Nephron (organoid): ENCODE results near the gene FSD1.

Source experiments
- H3K27ac Mint-ChIP-seq, 3 experiments: 2 replicates each; pipeline ENCODE4 v1.8.0; 2020; ENCODE audit warnings: mixed read lengths in 3 of 3, mild to moderate bottlenecking in 2 of 3, moderate library complexity in 1 of 3
- H3K27me3 Mint-ChIP-seq: 2 replicates; pipeline ENCODE4 v1.8.0; 2021; ENCODE audit warnings: low read depth, mild to moderate bottlenecking, moderate library complexity, mixed read lengths
- H3K36me3 Mint-ChIP-seq: 2 replicates; pipeline ENCODE4 v1.8.0; 2020; ENCODE audit warnings: low read depth, mixed read lengths
- H3K4me1 Mint-ChIP-seq: 2 replicates; pipeline ENCODE4 v1.8.0; 2020; ENCODE audit warnings: mixed read lengths
- H3K4me3 Mint-ChIP-seq, 3 experiments: 2 replicates each; pipeline ENCODE4 v1.8.0; 2020; ENCODE audit warnings: mild to moderate bottlenecking in 3 of 3, mixed read lengths in 3 of 3, moderate library complexity in 2 of 3
- H3K9me3 Mint-ChIP-seq: 2 replicates; pipeline ENCODE4 v1.8.0; 2020; ENCODE audit warnings: mixed read lengths
- TF ChIP-seq, protein P1 (sequence below), 3 experiments: fragments of 200-600 bp; sonication (generic); IDR thresholded peaks; one replicate each; pipeline ENCODE4 v1.5.0; 2021; ENCODE audit warnings: antibody characterized with exemption in 3 of 3; ENCODE audit not compliant: unreplicated experiment in 3 of 3

Gene FSD1

DNA sequence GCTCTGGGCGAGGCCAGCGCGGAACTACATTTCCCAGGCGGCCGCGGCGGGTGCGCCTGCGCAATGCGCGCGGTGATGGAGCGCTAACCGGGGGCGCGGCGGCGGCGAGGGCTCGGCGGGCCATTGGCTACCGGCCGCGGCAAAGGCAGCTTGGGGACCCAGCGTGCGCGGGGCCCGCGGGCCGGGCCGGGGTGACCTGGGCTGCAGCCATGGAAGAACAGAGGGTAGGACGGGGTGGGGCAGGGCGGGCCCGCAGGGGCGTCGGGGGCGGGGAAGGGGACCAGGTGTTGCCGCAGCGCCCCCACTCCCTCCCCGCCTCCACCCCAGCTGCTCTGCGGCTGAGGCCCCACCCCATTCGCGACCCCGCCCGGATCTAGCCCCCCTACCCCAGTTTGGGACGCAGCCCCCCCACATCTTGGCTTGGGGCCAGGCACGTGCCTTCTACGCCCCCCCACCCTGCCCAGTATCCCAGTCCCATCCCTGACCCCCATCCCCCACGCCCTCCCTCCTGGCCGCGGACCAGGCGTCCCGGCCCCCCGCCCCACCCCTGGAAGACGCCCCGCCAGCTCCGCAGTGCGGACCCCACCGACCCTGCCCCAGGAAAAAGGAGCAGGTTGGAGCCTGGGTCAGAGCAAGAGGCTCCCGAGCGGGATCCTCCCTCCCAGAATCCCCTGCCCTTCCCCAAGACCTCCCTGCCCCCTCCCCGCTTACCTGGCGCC, at the start of gene FSD1:
TSS of gene FSD1 (plus strand) at position 61 of the 719 bp plus-strand sequence. CDS start at position 210, 149 bp downstream.
- H3K36me3 Mint-ChIP-seq = peaks cover 12% of the 10 kb centered on the region
- peak within 1 kb of the TSS; percentile 77 to 81 (median 78) for H3K4me3 Mint-ChIP-seq
- H3K27ac Mint-ChIP-seq = no peak within 1 kb of the TSS
- TF ChIP-seq, protein P1, sequence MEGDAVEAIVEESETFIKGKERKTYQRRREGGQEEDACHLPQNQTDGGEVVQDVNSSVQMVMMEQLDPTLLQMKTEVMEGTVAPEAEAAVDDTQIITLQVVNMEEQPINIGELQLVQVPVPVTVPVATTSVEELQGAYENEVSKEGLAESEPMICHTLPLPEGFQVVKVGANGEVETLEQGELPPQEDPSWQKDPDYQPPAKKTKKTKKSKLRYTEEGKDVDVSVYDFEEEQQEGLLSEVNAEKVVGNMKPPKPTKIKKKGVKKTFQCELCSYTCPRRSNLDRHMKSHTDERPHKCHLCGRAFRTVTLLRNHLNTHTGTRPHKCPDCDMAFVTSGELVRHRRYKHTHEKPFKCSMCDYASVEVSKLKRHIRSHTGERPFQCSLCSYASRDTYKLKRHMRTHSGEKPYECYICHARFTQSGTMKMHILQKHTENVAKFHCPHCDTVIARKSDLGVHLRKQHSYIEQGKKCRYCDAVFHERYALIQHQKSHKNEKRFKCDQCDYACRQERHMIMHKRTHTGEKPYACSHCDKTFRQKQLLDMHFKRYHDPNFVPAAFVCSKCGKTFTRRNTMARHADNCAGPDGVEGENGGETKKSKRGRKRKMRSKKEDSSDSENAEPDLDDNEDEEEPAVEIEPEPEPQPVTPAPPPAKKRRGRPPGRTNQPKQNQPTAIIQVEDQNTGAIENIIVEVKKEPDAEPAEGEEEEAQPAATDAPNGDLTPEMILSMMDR (IDR thresholded peaks at IDR 0.05; ENCODE audit: unreplicated experiment in 3 of 3) = no peak
- no peaks in the 10 kb centered on the region for H3K9me3 Mint-ChIP-seq
- peaks cover 3% of the 10 kb centered on the region for H3K27me3 Mint-ChIP-seq
- peaks cover 9% of the 10 kb centered on the region for H3K4me1 Mint-ChIP-seq

DNA sequence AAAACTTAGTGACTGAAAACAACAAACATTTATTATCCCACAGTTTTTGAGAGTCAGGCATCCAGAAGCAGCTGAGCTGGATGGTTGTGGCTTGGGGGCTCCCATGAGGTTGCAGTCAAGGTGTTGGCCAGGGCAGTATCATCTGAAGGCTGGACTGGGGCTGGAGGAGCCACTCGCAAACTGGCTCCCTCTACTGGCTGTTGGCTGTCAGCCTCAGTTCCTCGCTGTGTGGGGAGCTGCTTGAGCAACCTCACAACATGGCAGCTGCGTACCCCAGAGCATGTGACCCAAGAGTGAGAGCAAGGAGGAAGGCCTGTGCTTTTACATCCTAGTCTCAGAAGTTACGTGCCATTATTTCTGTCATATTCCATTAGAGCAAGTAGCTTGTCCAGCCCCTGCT, 47.8 kb upstream of the FSD1 start:
- Mint-ChIP-seq H3K9me3 (peaks cover 5% of the 10 kb centered on the region), H3K36me3 (peaks cover 66% of the 10 kb centered on the region), H3K27ac (no peak overlapping the region), H3K4me3 (no peak overlapping the region), H3K27me3 (no peaks in the 10 kb centered on the region), H3K4me1 (no peaks in the 10 kb centered on the region)
- TF ChIP-seq, protein P1 (IDR thresholded peaks at IDR 0.05; ENCODE audit: unreplicated experiment in 3 of 3) = no peak

DNA sequence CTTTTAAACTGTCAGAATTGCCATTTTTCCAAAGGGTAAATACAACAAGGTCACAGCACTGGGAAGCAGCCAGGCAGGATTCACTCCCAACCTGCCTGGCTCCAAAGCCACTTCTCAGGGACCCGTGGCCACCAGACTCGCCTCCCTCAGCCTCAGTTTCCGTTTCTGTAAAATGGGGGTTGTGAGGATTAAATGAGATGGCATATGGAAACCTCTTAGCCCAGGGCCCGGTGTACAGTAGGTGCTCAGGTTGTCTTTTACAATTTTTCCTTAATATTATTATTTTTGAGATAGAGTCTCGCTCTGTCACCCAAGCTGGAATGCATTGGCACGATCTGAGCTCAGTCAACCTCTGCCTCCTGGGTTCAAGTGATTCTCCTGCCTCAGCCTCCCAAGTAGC, 47.4 kb upstream of the FSD1 start:
- Mint-ChIP-seq H3K27ac (no peak overlapping the region), H3K36me3 (peaks cover 61% of the 10 kb centered on the region), H3K27me3 (no peaks in the 10 kb centered on the region), H3K4me1 (no peaks in the 10 kb centered on the region), H3K9me3 (peaks cover 5% of the 10 kb centered on the region), H3K4me3 (no peak overlapping the region)
- TF ChIP-seq, protein P1 (IDR thresholded peaks at IDR 0.05; ENCODE audit: unreplicated experiment in 3 of 3) = no peak

DNA sequence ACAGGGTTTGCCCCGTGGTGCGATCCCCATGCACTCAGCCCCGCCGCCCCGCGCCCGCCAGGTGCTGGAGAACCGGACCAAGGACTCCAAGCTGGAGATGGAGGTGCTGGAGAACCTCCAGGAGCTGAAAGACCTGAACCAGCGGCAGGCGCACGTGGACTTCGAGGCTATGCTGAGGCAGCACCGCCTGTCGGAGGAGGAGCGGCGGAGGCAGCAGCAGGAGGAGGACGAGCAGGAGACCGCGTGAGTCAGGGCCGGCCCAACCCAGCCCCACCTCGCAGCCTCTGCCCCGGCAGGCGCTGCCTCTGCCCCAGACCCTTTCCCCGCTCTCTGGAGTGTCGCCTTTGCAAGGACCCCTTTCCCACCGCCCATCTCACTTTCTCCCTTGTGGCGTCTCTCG, 46.2 kb upstream of the FSD1 start:
- Mint-ChIP-seq H3K36me3 (peaks cover 51% of the 10 kb centered on the region), H3K27ac (no peak overlapping the region), H3K4me3 (no peak overlapping the region), H3K9me3 (peaks cover 5% of the 10 kb centered on the region), H3K4me1 (no peaks in the 10 kb centered on the region), H3K27me3 (no peaks in the 10 kb centered on the region)
- TF ChIP-seq, protein P1 (IDR thresholded peaks at IDR 0.05; ENCODE audit: unreplicated experiment in 3 of 3) = no peak

DNA sequence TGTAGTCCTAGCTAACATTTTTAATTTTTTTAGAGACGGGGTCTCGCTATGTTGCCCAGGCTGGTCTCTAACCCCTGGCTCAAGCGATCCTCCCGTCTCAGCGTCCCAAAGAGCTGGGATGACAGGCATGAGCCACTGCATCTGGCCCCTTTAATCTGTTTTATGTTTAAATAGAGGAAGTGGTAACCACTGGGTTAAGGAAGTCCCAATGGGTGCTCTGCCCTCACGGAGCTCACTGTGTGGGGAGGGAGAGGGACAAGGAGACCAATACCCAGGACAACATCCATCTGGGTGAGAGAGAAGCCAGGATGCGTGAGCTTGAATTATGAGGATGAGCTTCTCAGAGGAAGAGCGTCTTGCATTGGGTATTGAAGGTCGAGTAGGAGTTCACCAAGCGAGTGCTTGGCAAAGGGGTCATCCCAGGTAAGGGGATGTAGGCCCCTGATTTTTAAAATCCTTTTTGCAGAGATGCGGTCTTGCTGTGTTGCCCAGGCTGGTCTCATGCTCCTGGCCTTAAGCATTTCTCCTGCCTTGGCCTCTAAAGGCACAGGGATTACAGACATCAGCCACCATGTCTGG, 43.7 kb upstream of the FSD1 start:
- H3K27me3 Mint-ChIP-seq = no peaks in the 10 kb centered on the region
- no peak overlapping the region for H3K4me3 Mint-ChIP-seq
- H3K36me3 Mint-ChIP-seq = peaks cover 39% of the 10 kb centered on the region
- H3K9me3 Mint-ChIP-seq = no peaks in the 10 kb centered on the region
- H3K4me1 Mint-ChIP-seq = no peaks in the 10 kb centered on the region
- TF ChIP-seq, protein P1 (IDR thresholded peaks at IDR 0.05; ENCODE audit: unreplicated experiment in 3 of 3) = no peak
- no peak overlapping the region for H3K27ac Mint-ChIP-seq

DNA sequence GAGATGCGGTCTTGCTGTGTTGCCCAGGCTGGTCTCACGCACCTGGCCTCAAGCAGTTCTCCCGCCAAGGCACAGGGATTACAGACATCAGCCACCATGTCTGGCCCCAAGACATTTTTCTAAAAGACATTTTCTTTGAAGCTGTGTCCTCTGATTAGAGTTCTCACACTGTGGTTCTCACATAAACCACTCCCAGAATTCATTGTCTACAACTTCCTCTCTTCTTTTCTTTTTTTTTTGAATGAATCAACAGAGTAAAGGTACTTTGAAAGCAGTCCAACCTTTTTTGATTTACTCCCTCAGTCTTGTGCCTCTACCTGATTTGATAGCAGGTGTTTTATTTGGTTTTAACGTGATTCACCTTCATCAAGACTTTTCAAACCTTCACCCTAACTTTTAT, 39.6 kb upstream of the FSD1 start:
- Mint-ChIP-seq H3K4me3 (no peak overlapping the region), H3K9me3 (no peaks in the 10 kb centered on the region), H3K36me3 (peaks cover 34% of the 10 kb centered on the region), H3K27me3 (no peaks in the 10 kb centered on the region), H3K27ac (no peak overlapping the region), H3K4me1 (no peaks in the 10 kb centered on the region)
- TF ChIP-seq, protein P1 (IDR thresholded peaks at IDR 0.05; ENCODE audit: unreplicated experiment in 3 of 3) = no peak
